ENCODE results near the gene RHBDD1.

Gene RHBDD1

DNA sequence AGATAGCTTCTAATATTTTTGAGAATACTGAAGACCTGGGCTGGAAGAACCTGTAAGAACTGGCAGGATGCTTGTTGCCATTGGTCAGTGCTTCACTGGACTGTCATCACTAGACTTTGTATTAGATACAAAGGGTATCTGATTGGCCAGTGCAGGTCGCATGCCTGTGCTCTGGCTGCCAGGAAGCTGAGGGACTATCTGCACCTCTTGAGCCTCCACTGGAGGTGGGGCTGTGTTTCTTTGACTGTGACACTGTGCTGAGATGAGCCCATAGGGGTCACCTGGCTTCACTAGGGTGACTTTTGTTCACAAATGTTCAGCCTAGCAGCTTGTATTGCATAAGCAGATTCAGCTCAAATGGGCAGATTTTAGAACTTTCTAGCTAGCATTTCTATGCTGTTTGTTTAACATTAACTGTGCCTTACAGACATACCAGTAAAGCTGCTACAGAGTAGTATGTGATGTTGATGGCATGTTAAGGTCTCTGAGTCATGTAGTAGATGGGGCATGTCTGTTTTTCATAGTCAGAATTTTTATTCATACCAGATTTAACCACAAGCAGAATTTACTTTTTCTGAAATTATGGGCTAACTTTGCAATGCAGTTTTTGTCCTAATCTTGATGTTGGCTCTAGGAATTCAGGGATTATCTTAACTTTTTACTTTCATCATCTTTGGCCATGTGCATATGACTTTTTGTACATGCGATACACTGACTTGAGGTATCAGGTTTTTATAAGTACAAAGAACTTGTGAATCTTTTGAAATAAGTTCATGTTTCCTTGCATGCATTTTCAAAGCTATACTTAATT lies 56.1 kb downstream of the RHBDD1 start:
- H2BK120ac ChIP-seq (ENCODE audit: low read depth, low read length): no peak overlapping the region
- H2BK15ac ChIP-seq (replicated peaks; ENCODE audit: low read depth): no peak overlapping the region
- H3K4me1 ChIP-seq (ENCODE audit: control insufficient read depth, low read depth, low read length): no peaks in the 10 kb centered on the region
- H3K4me2 ChIP-seq (ENCODE audit: low read length): no peak overlapping the region
- no peaks in the 10 kb centered on the region for H3K27me3 ChIP-seq (ENCODE audit: insufficient read depth, low read length, poor library complexity)
- H3K4me3 ChIP-seq (ENCODE audit: low read length): no peak overlapping the region
- no peak overlapping the region for H4K5ac ChIP-seq (ENCODE audit: low read length)
- H3K9ac ChIP-seq (ENCODE audit: low read length): no peak overlapping the region
- H3K27ac ChIP-seq (ENCODE audit: low read depth, low read length): no peak overlapping the region
- H3K18ac ChIP-seq (ENCODE audit: low read length): no peak overlapping the region
- H3K79me1 ChIP-seq (ENCODE audit: low read length): no peaks in the 10 kb centered on the region
- no peak overlapping the region for H2AK5ac ChIP-seq (ENCODE audit: low read length)
- H3K36me3 ChIP-seq (ENCODE audit: control insufficient read depth, insufficient read depth, low read length): no peaks in the 10 kb centered on the region
- H3K56ac ChIP-seq (ENCODE audit: low read length): no peak overlapping the region
- H4K8ac ChIP-seq (ENCODE audit: low read depth, low read length): no peak overlapping the region
- no peak for DNase-seq
- H2BK5ac ChIP-seq (ENCODE audit: low read length): no peak overlapping the region
- WGBS (ENCODE audit: extremely low coverage, insufficient coverage, low lambda C conversion rate): no CpG with 5 or more reads among the region's 2 CpGs
- no peak overlapping the region for H3K23ac ChIP-seq (ENCODE audit: low read length)
- H3K4ac ChIP-seq (ENCODE audit: low read depth, low read length): no peak overlapping the region
- H3K79me2 ChIP-seq (ENCODE audit: control insufficient read depth, insufficient read depth, low read length): no peaks in the 10 kb centered on the region

DNA sequence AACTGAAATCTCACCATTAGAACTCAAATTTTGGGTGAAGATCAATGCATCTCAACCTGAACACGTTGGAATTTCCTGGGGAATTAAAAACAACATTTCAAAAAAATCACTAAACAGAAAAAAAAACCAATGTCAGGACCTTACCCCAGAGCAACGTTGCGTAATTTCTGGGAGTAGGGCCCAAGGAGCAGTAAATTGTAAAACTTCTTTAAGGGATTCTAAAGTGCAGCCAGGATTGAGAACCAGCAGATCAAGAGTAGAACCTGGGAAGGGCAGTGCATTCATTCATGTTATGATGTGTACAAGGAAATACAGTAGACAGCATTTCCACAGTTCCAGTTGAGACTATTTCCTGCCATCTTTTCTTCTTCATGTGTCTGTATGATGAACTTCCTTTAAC lies 56.9 kb downstream of the RHBDD1 start:
- Histone ChIP-seq H3K27ac (ENCODE audit: low read depth, low read length) (no peak overlapping the region), H4K8ac (ENCODE audit: low read depth, low read length) (no peak overlapping the region), H2BK15ac (replicated peaks; ENCODE audit: low read depth) (no peak overlapping the region), H3K23ac (ENCODE audit: low read length) (no peak overlapping the region), H3K4me1 (ENCODE audit: control insufficient read depth, low read depth, low read length) (no peaks in the 10 kb centered on the region), H4K5ac (ENCODE audit: low read length) (no peak overlapping the region), H3K18ac (ENCODE audit: low read length) (no peak overlapping the region), H3K4me3 (ENCODE audit: low read length) (no peak overlapping the region), H3K4ac (ENCODE audit: low read depth, low read length) (no peak overlapping the region), H3K36me3 (ENCODE audit: control insufficient read depth, insufficient read depth, low read length) (no peaks in the 10 kb centered on the region), H3K9ac (ENCODE audit: low read length) (no peak overlapping the region), H3K27me3 (ENCODE audit: insufficient read depth, low read length, poor library complexity) (no peaks in the 10 kb centered on the region), H3K4me2 (ENCODE audit: low read length) (no peak overlapping the region), H2BK5ac (ENCODE audit: low read length) (no peak overlapping the region), H3K79me2 (ENCODE audit: control insufficient read depth, insufficient read depth, low read length) (no peaks in the 10 kb centered on the region), H3K79me1 (ENCODE audit: low read length) (no peaks in the 10 kb centered on the region), H3K56ac (ENCODE audit: low read length) (no peak overlapping the region), H2BK120ac (ENCODE audit: low read depth, low read length) (no peak overlapping the region), H2AK5ac (ENCODE audit: low read length) (no peak overlapping the region)
- WGBS (ENCODE audit: extremely low coverage, insufficient coverage, low lambda C conversion rate): no CpG with 5 or more reads among the region's 3 CpGs
- no peak for DNase-seq

DNA sequence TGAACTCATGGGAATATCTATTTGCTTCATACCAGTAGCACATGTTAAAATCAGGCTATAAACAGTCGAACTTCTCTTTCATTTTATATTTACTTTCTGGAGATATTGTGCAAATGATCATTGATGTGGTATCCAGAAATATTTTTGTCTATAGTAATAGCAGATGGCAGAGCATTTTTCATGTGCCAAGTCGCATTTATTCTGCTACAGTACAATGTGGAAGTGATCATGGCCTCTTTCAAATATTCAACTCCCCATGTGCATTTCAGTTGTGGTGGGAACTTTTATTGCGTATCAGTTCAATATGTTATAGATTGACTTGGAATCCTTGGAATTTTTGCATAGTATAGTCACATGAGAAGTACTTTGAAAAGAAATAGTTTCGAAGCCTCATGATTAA lies 57.4 kb downstream of the RHBDD1 start:
- DNase-seq: no peak
- H3K4ac ChIP-seq (ENCODE audit: low read depth, low read length): no peak overlapping the region
- WGBS (ENCODE audit: extremely low coverage, insufficient coverage, low lambda C conversion rate): no CpG with 5 or more reads among the region's 4 CpGs

DNA sequence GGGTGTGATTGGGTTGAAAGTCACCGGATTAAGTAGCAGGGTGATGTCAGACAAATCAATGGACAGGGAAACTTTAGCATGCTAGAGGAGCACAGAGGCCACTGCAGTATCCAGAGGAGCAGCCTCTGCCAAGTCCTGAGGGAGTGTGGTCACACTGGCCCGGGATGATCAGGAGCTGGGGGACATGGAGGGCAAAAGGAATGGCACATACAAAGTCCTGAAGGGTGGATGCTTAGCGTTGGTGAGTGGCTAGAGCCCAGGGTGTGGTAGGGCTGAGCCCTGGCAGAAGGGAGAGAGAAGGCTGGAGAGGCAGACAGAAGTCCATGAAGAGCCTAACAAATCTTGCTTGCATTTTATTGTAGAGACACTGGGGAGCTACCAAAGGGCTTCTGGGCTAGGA lies 58.9 kb downstream of the RHBDD1 start:
- no peak overlapping the region for H3K4me3 ChIP-seq (ENCODE audit: low read length)
- H3K18ac ChIP-seq (ENCODE audit: low read length): no peak overlapping the region
- H3K4me2 ChIP-seq (ENCODE audit: low read length): no peak overlapping the region
- no peak overlapping the region for H3K9ac ChIP-seq (ENCODE audit: low read length)
- H3K56ac ChIP-seq (ENCODE audit: low read length): no peak overlapping the region
- no peaks in the 10 kb centered on the region for H3K27me3 ChIP-seq (ENCODE audit: insufficient read depth, low read length, poor library complexity)
- no peak overlapping the region for H3K27ac ChIP-seq (ENCODE audit: low read depth, low read length)
- WGBS (ENCODE audit: extremely low coverage, insufficient coverage, low lambda C conversion rate): no CpG with 5 or more reads among the region's 3 CpGs
- no peak for DNase-seq
- H3K79me2 ChIP-seq (ENCODE audit: control insufficient read depth, insufficient read depth, low read length): no peaks in the 10 kb centered on the region
- no peak overlapping the region for H3K4ac ChIP-seq (ENCODE audit: low read depth, low read length)
- no peak overlapping the region for H2BK15ac ChIP-seq (replicated peaks; ENCODE audit: low read depth)
- no peak overlapping the region for H4K8ac ChIP-seq (ENCODE audit: low read depth, low read length)
- H3K4me1 ChIP-seq (ENCODE audit: control insufficient read depth, low read depth, low read length): no peaks in the 10 kb centered on the region
- no peak overlapping the region for H3K23ac ChIP-seq (ENCODE audit: low read length)
- H3K36me3 ChIP-seq (ENCODE audit: control insufficient read depth, insufficient read depth, low read length): no peaks in the 10 kb centered on the region
- H2BK120ac ChIP-seq (ENCODE audit: low read depth, low read length): no peak overlapping the region
- no peak overlapping the region for H4K5ac ChIP-seq (ENCODE audit: low read length)
- H2AK5ac ChIP-seq (ENCODE audit: low read length): no peak overlapping the region
- no peaks in the 10 kb centered on the region for H3K79me1 ChIP-seq (ENCODE audit: low read length)
- H2BK5ac ChIP-seq (ENCODE audit: low read length): no peak overlapping the region

More for the DNA sequence above, 57.4 kb downstream of the RHBDD1 start:
- H3K4me2 ChIP-seq (ENCODE audit: low read length): no peak overlapping the region
- no peaks in the 10 kb centered on the region for H3K36me3 ChIP-seq (ENCODE audit: control insufficient read depth, insufficient read depth, low read length)
- H3K79me1 ChIP-seq (ENCODE audit: low read length): no peaks in the 10 kb centered on the region
- no peak overlapping the region for H3K18ac ChIP-seq (ENCODE audit: low read length)
- H2AK5ac ChIP-seq (ENCODE audit: low read length): no peak overlapping the region
- no peaks in the 10 kb centered on the region for H3K79me2 ChIP-seq (ENCODE audit: control insufficient read depth, insufficient read depth, low read length)
- H4K5ac ChIP-seq (ENCODE audit: low read length): no peak overlapping the region
- H3K27ac ChIP-seq (ENCODE audit: low read depth, low read length): no peak overlapping the region
- H3K9ac ChIP-seq (ENCODE audit: low read length): no peak overlapping the region
- no peak overlapping the region for H3K23ac ChIP-seq (ENCODE audit: low read length)
- H2BK120ac ChIP-seq (ENCODE audit: low read depth, low read length): no peak overlapping the region
- H3K56ac ChIP-seq (ENCODE audit: low read length): no peak overlapping the region
- no peak overlapping the region for H3K4me3 ChIP-seq (ENCODE audit: low read length)
- no peaks in the 10 kb centered on the region for H3K27me3 ChIP-seq (ENCODE audit: insufficient read depth, low read length, poor library complexity)
- H2BK5ac ChIP-seq (ENCODE audit: low read length): no peak overlapping the region
- no peak overlapping the region for H2BK15ac ChIP-seq (replicated peaks; ENCODE audit: low read depth)
- H4K8ac ChIP-seq (ENCODE audit: low read depth, low read length): no peak overlapping the region
- no peaks in the 10 kb centered on the region for H3K4me1 ChIP-seq (ENCODE audit: control insufficient read depth, low read depth, low read length)

DNA sequence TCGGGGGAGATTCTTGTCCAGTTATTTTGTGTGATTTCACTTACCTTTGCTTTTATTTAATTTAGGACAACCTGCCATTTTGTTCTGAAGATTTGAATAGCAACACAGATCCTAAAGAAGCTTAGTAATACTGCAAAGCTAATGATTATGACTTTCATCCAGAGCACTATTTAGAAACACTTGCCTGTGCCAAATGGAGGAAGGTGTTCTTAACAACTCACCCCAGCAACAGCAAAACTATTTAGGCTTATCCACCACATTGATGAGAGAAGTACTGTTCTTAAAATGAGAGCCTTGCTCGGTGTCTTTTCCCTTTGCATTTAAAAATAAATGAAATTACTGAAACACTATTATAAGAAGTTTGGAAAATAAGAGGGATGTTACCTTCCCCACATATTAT lies 59.7 kb downstream of the RHBDD1 start:
- no peak overlapping the region for H3K4me2 ChIP-seq (ENCODE audit: low read length)
- H4K5ac ChIP-seq (ENCODE audit: low read length): no peak overlapping the region
- H3K4me1 ChIP-seq (ENCODE audit: control insufficient read depth, low read depth, low read length): no peaks in the 10 kb centered on the region
- no peaks in the 10 kb centered on the region for H3K79me2 ChIP-seq (ENCODE audit: control insufficient read depth, insufficient read depth, low read length)
- no peak overlapping the region for H2BK120ac ChIP-seq (ENCODE audit: low read depth, low read length)
- H2AK5ac ChIP-seq (ENCODE audit: low read length): no peak overlapping the region
- H2BK5ac ChIP-seq (ENCODE audit: low read length): no peak overlapping the region
- DNase-seq: no peak
- H3K56ac ChIP-seq (ENCODE audit: low read length): no peak overlapping the region
- no peaks in the 10 kb centered on the region for H3K36me3 ChIP-seq (ENCODE audit: control insufficient read depth, insufficient read depth, low read length)
- H3K9ac ChIP-seq (ENCODE audit: low read length): no peak overlapping the region
- no peak overlapping the region for H3K4ac ChIP-seq (ENCODE audit: low read depth, low read length)
- H2BK15ac ChIP-seq (replicated peaks; ENCODE audit: low read depth): no peak overlapping the region
- no CpG with 5 or more reads among the region's 2 CpGs for WGBS (ENCODE audit: extremely low coverage, insufficient coverage, low lambda C conversion rate)
- no peaks in the 10 kb centered on the region for H3K27me3 ChIP-seq (ENCODE audit: insufficient read depth, low read length, poor library complexity)
- no peak overlapping the region for H3K27ac ChIP-seq (ENCODE audit: low read depth, low read length)
- H3K4me3 ChIP-seq (ENCODE audit: low read length): no peak overlapping the region
- no peak overlapping the region for H3K23ac ChIP-seq (ENCODE audit: low read length)
- no peak overlapping the region for H4K8ac ChIP-seq (ENCODE audit: low read depth, low read length)
- H3K18ac ChIP-seq (ENCODE audit: low read length): no peak overlapping the region
- H3K79me1 ChIP-seq (ENCODE audit: low read length): no peaks in the 10 kb centered on the region

DNA sequence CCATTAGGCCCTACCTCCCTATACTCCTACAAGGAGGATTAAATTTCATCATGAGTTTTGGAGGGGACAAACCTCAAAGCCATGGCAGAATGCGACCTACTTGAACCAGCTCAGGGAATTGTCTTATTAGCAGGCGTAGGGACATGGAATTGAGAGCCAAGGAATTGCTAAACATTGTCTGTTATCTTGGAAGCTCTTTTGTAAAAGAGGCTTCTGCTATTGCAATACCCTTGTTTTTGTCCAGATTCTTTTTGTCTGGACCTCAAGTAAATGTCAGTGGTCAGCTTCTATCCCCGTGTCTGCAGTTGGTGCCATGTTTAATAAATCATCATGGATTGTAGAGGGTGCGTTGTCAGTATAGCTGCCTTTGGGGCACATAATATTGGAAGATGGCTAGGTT lies 62.3 kb downstream of the RHBDD1 start:
- Histone ChIP-seq H3K4me2 (ENCODE audit: low read length) (no peak overlapping the region), H4K5ac (ENCODE audit: low read length) (no peak overlapping the region), H3K27me3 (ENCODE audit: insufficient read depth, low read length, poor library complexity) (no peaks in the 10 kb centered on the region), H3K4me1 (ENCODE audit: control insufficient read depth, low read depth, low read length) (no peaks in the 10 kb centered on the region), H3K4ac (ENCODE audit: low read depth, low read length) (no peak overlapping the region), H2BK15ac (replicated peaks; ENCODE audit: low read depth) (no peak overlapping the region), H3K23ac (ENCODE audit: low read length) (no peak overlapping the region), H3K9ac (ENCODE audit: low read length) (no peak overlapping the region), H3K79me2 (ENCODE audit: control insufficient read depth, insufficient read depth, low read length) (no peaks in the 10 kb centered on the region), H2AK5ac (ENCODE audit: low read length) (no peak overlapping the region), H3K18ac (ENCODE audit: low read length) (no peak overlapping the region), H3K79me1 (ENCODE audit: low read length) (no peaks in the 10 kb centered on the region), H2BK5ac (ENCODE audit: low read length) (no peak overlapping the region), H3K36me3 (ENCODE audit: control insufficient read depth, insufficient read depth, low read length) (no peaks in the 10 kb centered on the region), H2BK120ac (ENCODE audit: low read depth, low read length) (no peak overlapping the region), H3K56ac (ENCODE audit: low read length) (no peak overlapping the region), H3K4me3 (ENCODE audit: low read length) (no peak overlapping the region), H4K8ac (ENCODE audit: low read depth, low read length) (no peak overlapping the region), H3K27ac (ENCODE audit: low read depth, low read length) (no peak overlapping the region)
- DNase-seq: no peak
- WGBS (ENCODE audit: extremely low coverage, insufficient coverage, low lambda C conversion rate): no CpG with 5 or more reads among the region's 4 CpGs
